Loucy (cell line): Measurements from ENCODE around the gene LEKR1.

Experiments
- H2AFZ ChIP-seq: fragments of 200-600 bp; sonication (generic); 2 replicates; pipeline ENCODE4 v1.6.0; 2016; ENCODE audit warnings: antibody characterized with exemption, mild to moderate bottlenecking, low read length, moderate library complexity
- H3F3A ChIP-seq: fragments of 200-600 bp; 2 replicates; pipeline ENCODE4 v1.6.0; 2016; ENCODE audit warnings: antibody characterized with exemption, low read depth, mild to moderate bottlenecking
- H3K27me3 ChIP-seq: fragments of 200-600 bp; sonication (generic); 2 replicates; pipeline ENCODE4 v1.6.1; 2014; ENCODE audit warnings: low read length, mild to moderate bottlenecking; ENCODE audit not compliant: insufficient read depth, poor library complexity, severe bottlenecking
- H3K36me3 ChIP-seq: fragments of 200-600 bp; sonication (generic); 2 replicates; pipeline ENCODE4 v1.6.1; 2016; ENCODE audit warnings: low read length; ENCODE audit not compliant: insufficient read depth
- H3K4me1 ChIP-seq: fragments of 200-600 bp; sonication (generic); 2 replicates; pipeline ENCODE4 v1.5.1; 2014; ENCODE audit warnings: low read length, mild to moderate bottlenecking; ENCODE audit not compliant: insufficient read depth, poor library complexity, severe bottlenecking
- H3K4me2 ChIP-seq: fragments of 200-600 bp; sonication (generic); 2 replicates; pipeline ENCODE4 v1.6.0; 2014; ENCODE audit warnings: antibody characterized with exemption, low read length, low read depth, mild to moderate bottlenecking; ENCODE audit not compliant: poor library complexity, severe bottlenecking
- H3K4me3 ChIP-seq: fragments of 200-600 bp; sonication (generic); 2 replicates; pipeline ENCODE4 v1.5.1; 2014; ENCODE audit warnings: low read length, mild to moderate bottlenecking, mixed read lengths; ENCODE audit not compliant: poor library complexity, severe bottlenecking
- H3K79me2 ChIP-seq: fragments of 200-600 bp; sonication (generic); 2 replicates; pipeline ENCODE4 v1.6.1; 2014; ENCODE audit warnings: low read length; ENCODE audit not compliant: insufficient read depth
- H3K9ac ChIP-seq: fragments of 200-600 bp; sonication (generic); 2 replicates; pipeline ENCODE4 v1.6.0; 2014; ENCODE audit warnings: mild to moderate bottlenecking, low read depth, low read length, moderate library complexity; ENCODE audit not compliant: poor library complexity, severe bottlenecking
- H3K9me2 ChIP-seq: fragments of 200-600 bp; sonication (generic); replicated peaks from 2 replicates; pipeline ENCODE4 v1.6.1; 2016; ENCODE audit warnings: low read depth, low read length, mixed read lengths
- H3K9me3 ChIP-seq: fragments of 200-600 bp; sonication (generic); 2 replicates; pipeline ENCODE4 v1.6.1; 2014; ENCODE audit warnings: mild to moderate bottlenecking, antibody characterized with exemption, low read length, low read depth; ENCODE audit not compliant: insufficient read depth
- H4K20me1 ChIP-seq: fragments of 200-600 bp; sonication (generic); 2 replicates; pipeline ENCODE4 v1.6.0; 2014; ENCODE audit warnings: antibody characterized with exemption, low read length, mild to moderate bottlenecking; ENCODE audit not compliant: insufficient read depth, poor library complexity, severe bottlenecking
- EZH2phosphoT487 ChIP-seq: fragments of 200-600 bp; IDR thresholded peaks from 2 replicates; pipeline ENCODE4 v1.6.1; 2018; ENCODE audit warnings: antibody characterized with exemption, mild to moderate bottlenecking, moderate library complexity, borderline replicate concordance
- TF ChIP-seq, protein P1 (sequence below): fragments of 200-600 bp; sonication (generic); conservative IDR thresholded peaks from 2 replicates; pipeline ENCODE4 v1.5.1; 2014; ENCODE audit warnings: mild to moderate bottlenecking, antibody characterized with exemption, low read length

The LEKR1 gene

DNA sequence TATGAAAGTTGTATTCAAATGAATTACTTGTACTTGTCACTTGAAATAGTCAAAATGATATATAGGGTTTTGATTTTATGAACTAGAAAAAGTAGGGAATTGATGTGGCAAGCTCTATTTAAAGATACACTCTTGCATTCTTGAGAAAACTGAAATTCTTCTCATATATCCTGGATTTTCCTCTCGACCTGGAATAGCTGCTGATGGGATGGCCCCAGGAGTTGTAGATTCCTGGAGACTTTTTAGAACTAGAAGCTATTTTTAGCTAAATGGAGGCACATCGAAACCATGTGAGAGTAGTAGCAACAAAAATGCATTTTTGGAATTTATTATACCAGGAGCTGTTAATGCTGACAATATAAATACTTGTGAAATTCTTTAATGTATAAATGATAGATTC, 125.9 kb downstream of the LEKR1 start:
- no peaks in the 10 kb centered on the region for H3K79me2 ChIP-seq
- H3K9ac ChIP-seq, result no peak overlapping the region
- no peaks in the 10 kb centered on the region for H3K9me3 ChIP-seq
- H3K4me3 ChIP-seq, result no peak overlapping the region
- H3K27me3 ChIP-seq, result no peaks in the 10 kb centered on the region
- TF ChIP-seq, protein P1, sequence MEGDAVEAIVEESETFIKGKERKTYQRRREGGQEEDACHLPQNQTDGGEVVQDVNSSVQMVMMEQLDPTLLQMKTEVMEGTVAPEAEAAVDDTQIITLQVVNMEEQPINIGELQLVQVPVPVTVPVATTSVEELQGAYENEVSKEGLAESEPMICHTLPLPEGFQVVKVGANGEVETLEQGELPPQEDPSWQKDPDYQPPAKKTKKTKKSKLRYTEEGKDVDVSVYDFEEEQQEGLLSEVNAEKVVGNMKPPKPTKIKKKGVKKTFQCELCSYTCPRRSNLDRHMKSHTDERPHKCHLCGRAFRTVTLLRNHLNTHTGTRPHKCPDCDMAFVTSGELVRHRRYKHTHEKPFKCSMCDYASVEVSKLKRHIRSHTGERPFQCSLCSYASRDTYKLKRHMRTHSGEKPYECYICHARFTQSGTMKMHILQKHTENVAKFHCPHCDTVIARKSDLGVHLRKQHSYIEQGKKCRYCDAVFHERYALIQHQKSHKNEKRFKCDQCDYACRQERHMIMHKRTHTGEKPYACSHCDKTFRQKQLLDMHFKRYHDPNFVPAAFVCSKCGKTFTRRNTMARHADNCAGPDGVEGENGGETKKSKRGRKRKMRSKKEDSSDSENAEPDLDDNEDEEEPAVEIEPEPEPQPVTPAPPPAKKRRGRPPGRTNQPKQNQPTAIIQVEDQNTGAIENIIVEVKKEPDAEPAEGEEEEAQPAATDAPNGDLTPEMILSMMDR, result no peak
- no peak for TF ChIP-seq EZH2phosphoT487
- H3F3A ChIP-seq, result no peaks in the 10 kb centered on the region
- H3K4me1 ChIP-seq, result no peaks in the 10 kb centered on the region
- H3K36me3 ChIP-seq, result no peaks in the 10 kb centered on the region
- H2AFZ ChIP-seq, result no peak overlapping the region
- H3K9me2 ChIP-seq, result no peaks in the 10 kb centered on the region
- no peaks in the 10 kb centered on the region for H4K20me1 ChIP-seq
- H3K4me2 ChIP-seq, result no peak overlapping the region

GRCh38 chr3:156957715-156958114, 131.6 kb downstream of the LEKR1 start:
- H3K79me2 ChIP-seq, result no peaks in the 10 kb centered on the region
- H4K20me1 ChIP-seq, result no peaks in the 10 kb centered on the region
- no peaks in the 10 kb centered on the region for H3K9me3 ChIP-seq
- H3K9ac ChIP-seq, result no peak overlapping the region
- no peaks in the 10 kb centered on the region for H3F3A ChIP-seq
- H2AFZ ChIP-seq, result no peak overlapping the region
- H3K4me1 ChIP-seq, result no peaks in the 10 kb centered on the region
- no peak overlapping the region for H3K4me2 ChIP-seq
- TF ChIP-seq, protein P1, result no peak
- H3K27me3 ChIP-seq, result no peaks in the 10 kb centered on the region
- H3K36me3 ChIP-seq, result no peaks in the 10 kb centered on the region
- no peaks in the 10 kb centered on the region for H3K9me2 ChIP-seq
- no peak overlapping the region for H3K4me3 ChIP-seq

DNA sequence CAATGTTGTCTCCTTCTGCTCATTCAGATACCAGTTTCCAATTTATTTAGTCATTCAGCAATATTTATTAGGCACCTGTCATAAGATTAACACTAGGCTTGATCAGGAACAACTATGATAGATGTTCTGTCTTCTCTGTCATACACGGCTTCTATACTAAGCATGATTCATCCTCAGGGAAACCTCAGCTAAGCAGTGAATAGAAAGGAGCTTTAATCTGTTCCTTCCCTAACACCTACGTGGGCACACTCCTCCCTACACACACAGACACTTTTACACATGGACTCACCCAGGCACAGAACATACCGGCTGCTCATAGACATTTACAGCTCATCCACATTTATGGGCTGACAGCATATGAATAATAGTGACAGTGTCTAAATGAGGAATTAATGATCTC, 136.9 kb downstream of the LEKR1 start:
- no peak overlapping the region for H3K4me3 ChIP-seq
- no peaks in the 10 kb centered on the region for H3K79me2 ChIP-seq
- H3K27me3 ChIP-seq, result no peaks in the 10 kb centered on the region
- H3K9ac ChIP-seq, result no peak overlapping the region
- no peaks in the 10 kb centered on the region; the same call in 1 of the 2 replicates for H3K9me2 ChIP-seq
- no peak overlapping the region for H2AFZ ChIP-seq
- TF ChIP-seq, protein P1, result no peak
- no peak for TF ChIP-seq EZH2phosphoT487
- H3K4me1 ChIP-seq, result no peaks in the 10 kb centered on the region
- no peak overlapping the region for H3K4me2 ChIP-seq
- H3K9me3 ChIP-seq, result no peaks in the 10 kb centered on the region
- H3F3A ChIP-seq, result no peaks in the 10 kb centered on the region
- H4K20me1 ChIP-seq, result no peaks in the 10 kb centered on the region
- no peaks in the 10 kb centered on the region for H3K36me3 ChIP-seq
